Activated naive CD4-positive, alpha-beta T cell treated with anti-CD3 and anti-CD28 coated beads, Interleukin-2, amount 50 U/mL, for 72 hours (primary cell): Measurements from ENCODE around the gene SOCS4. TPM values are rescaled to one million over a fixed set of nuclear protein-coding genes. Genes with fewer than 3 reads are reported as not detected.
"Not testable (repeated sequence)": the region's sequence is repeated elsewhere in the genome, so short reads cannot be mapped to it uniquely, and the experiment has no call there.

Experiments used
- ATAC-seq, 2 donors: fragments of 150-1000 bp; cut with Tn5 transposase; 2 replicates each; pipeline ENCODE4 v1.10.0; 2021; ENCODE audit warnings: mild to moderate bottlenecking in 2 of 2, moderate library complexity in 2 of 2
- DNase-seq, 2 donors: peaks; one replicate each; pipeline ENCODE4 v3.0.0; 2021 to 2022; ENCODE audit warnings: low spot score in 2 of 2
- H3K27ac Mint-ChIP-seq, 2 donors: one replicate each; pipeline ENCODE4 v1.8.0; 2022; ENCODE audit warnings: mild to moderate bottlenecking in 2 of 2, mixed read lengths in 2 of 2
- H3K36me3 Mint-ChIP-seq, 2 donors: one replicate each; pipeline ENCODE4 v1.8.0; 2022; ENCODE audit warnings: mixed read lengths in 2 of 2
- H3K9me3 Mint-ChIP-seq, 2 donors: one replicate each; pipeline ENCODE4 v1.8.0; 2022; ENCODE audit warnings: mixed read lengths in 2 of 2
- total RNA-seq, 2 donors: library from RNA; stranded (reverse); gene quantifications; one replicate each; pipeline ENCODE4 v1.2.3, GENCODE V29; 2022

Gene SOCS4
- total RNA-seq, 2 donors from 2014 or later = 26.6 to 33.7 TPM

GRCh38 chr14:55071870-55072640 lies 45.0 kb downstream of the SOCS4 start:
- peak overlapping the region; percentile 89 to 91 for H3K27ac Mint-ChIP-seq
- peaks cover 0 to 7% of the 10 kb centered on the region in 2 donors for H3K36me3 Mint-ChIP-seq
- no peaks in the 10 kb centered on the region for H3K9me3 Mint-ChIP-seq
- peak; percentile 91 to 95 for ATAC-seq
- DNase-seq = peak in 1 of 2 donors; percentile 39

GRCh38 chr14:55073856-55074255 lies 46.8 kb downstream of the SOCS4 start:
- Mint-ChIP-seq H3K9me3 (no peaks in the 10 kb centered on the region), H3K36me3 (no peaks in the 10 kb centered on the region), H3K27ac (no peak overlapping the region)
- DNase-seq (no peak), ATAC-seq (no peak)

- DNase-seq (no peak), ATAC-seq (peak in 1 of 2 donors; percentile 21)
- H3K27ac Mint-ChIP-seq = peak overlapping the region in 1 of 2 donors; percentile 51
- H3K9me3 Mint-ChIP-seq = no peaks in the 10 kb centered on the region
- H3K36me3 Mint-ChIP-seq = no peaks in the 10 kb centered on the region
Measured at GRCh38 chr14:55074662-55075061, 47.6 kb downstream of the SOCS4 start.

GRCh38 chr14:55075628-55076175 lies 48.7 kb downstream of the SOCS4 start:
- peak overlapping the region in 1 of 2 donors; percentile 65 for H3K27ac Mint-ChIP-seq
- no peaks in the 10 kb centered on the region for H3K9me3 Mint-ChIP-seq
- no peaks in the 10 kb centered on the region for H3K36me3 Mint-ChIP-seq
- DNase-seq (no peak), ATAC-seq (peak in 1 of 2 donors; percentile 7)

- ATAC-seq (peak in 1 of 2 donors; percentile 86), DNase-seq (peak in 1 of 2 donors; percentile 30)
- H3K9me3 Mint-ChIP-seq = no peaks in the 10 kb centered on the region
Measured at GRCh38 chr14:55077170-55078151, 50.4 kb downstream of the SOCS4 start.

GRCh38 chr14:55079961-55080360 lies 52.9 kb downstream of the SOCS4 start:
- not testable (repeated sequence) for ATAC-seq, H3K36me3 Mint-ChIP-seq, DNase-seq, H3K27ac Mint-ChIP-seq, H3K9me3 Mint-ChIP-seq

More at GRCh38 chr14:55077170-55078151, 50.4 kb downstream of the SOCS4 start:
- Mint-ChIP-seq H3K36me3 (no peaks in the 10 kb centered on the region), H3K27ac (no peak overlapping the region)

- Mint-ChIP-seq H3K27ac (no peak overlapping the region), H3K36me3 (no peaks in the 10 kb centered on the region)
- ATAC-seq = no peak
Measured at GRCh38 chr14:55084401-55085059, 57.5 kb downstream of the SOCS4 start.

GRCh38 chr14:55085060-55085660 lies 58.1 kb downstream of the SOCS4 start:
- Mint-ChIP-seq H3K36me3 (no peaks in the 10 kb centered on the region), H3K9me3 (no peaks in the 10 kb centered on the region), H3K27ac (no peak overlapping the region)
- DNase-seq (no peak), ATAC-seq (no peak)

More at GRCh38 chr14:55084401-55085059, 57.5 kb downstream of the SOCS4 start:
- H3K9me3 Mint-ChIP-seq = no peaks in the 10 kb centered on the region
- no peak for DNase-seq

- no peaks in the 10 kb centered on the region for H3K36me3 Mint-ChIP-seq
- ATAC-seq = no peak
- H3K9me3 Mint-ChIP-seq = no peaks in the 10 kb centered on the region
- H3K27ac Mint-ChIP-seq = no peak overlapping the region
- DNase-seq = no peak
Measured at GRCh38 chr14:55086938-55087337, 59.9 kb downstream of the SOCS4 start.

- DNase-seq (no peak), ATAC-seq (no peak)
- Mint-ChIP-seq H3K36me3 (no peaks in the 10 kb centered on the region), H3K27ac (no peak overlapping the region), H3K9me3 (no peaks in the 10 kb centered on the region)
Measured at GRCh38 chr14:55088356-55088755, 61.3 kb downstream of the SOCS4 start.

- DNase-seq (no peak), ATAC-seq (no peak)
- Mint-ChIP-seq H3K27ac (no peak overlapping the region), H3K36me3 (no peaks in the 10 kb centered on the region), H3K9me3 (no peaks in the 10 kb centered on the region)
Measured at GRCh38 chr14:55092341-55092740, 65.3 kb downstream of the SOCS4 start.

- Mint-ChIP-seq H3K9me3 (no peaks in the 10 kb centered on the region), H3K36me3 (peaks cover 4 to 5% of the 10 kb centered on the region in 2 donors), H3K27ac (no peak overlapping the region)
- ATAC-seq (no peak), DNase-seq (no peak)
Measured at GRCh38 chr14:55094292-55095157, 67.5 kb downstream of the SOCS4 start.

- peak overlapping the region; percentile 70 to 93 for H3K27ac Mint-ChIP-seq
- H3K36me3 Mint-ChIP-seq = peaks cover 4 to 5% of the 10 kb centered on the region in 2 donors
- H3K9me3 Mint-ChIP-seq = no peaks in the 10 kb centered on the region
- DNase-seq (peak in 1 of 2 donors; percentile 57), ATAC-seq (peak; percentile 82 to 85)
Measured at GRCh38 chr14:55097881-55098560, 71.0 kb downstream of the SOCS4 start.

- Mint-ChIP-seq H3K36me3 (peaks cover 4 to 5% of the 10 kb centered on the region in 2 donors), H3K9me3 (no peaks in the 10 kb centered on the region), H3K27ac (peak overlapping the region; percentile 70 to 93)
- DNase-seq (no peak), ATAC-seq (no peak)
Measured at GRCh38 chr14:55098561-55098898, 71.5 kb downstream of the SOCS4 start.
